ENCODE measurements around the gene LRG1.

The LRG1 gene

DNA sequence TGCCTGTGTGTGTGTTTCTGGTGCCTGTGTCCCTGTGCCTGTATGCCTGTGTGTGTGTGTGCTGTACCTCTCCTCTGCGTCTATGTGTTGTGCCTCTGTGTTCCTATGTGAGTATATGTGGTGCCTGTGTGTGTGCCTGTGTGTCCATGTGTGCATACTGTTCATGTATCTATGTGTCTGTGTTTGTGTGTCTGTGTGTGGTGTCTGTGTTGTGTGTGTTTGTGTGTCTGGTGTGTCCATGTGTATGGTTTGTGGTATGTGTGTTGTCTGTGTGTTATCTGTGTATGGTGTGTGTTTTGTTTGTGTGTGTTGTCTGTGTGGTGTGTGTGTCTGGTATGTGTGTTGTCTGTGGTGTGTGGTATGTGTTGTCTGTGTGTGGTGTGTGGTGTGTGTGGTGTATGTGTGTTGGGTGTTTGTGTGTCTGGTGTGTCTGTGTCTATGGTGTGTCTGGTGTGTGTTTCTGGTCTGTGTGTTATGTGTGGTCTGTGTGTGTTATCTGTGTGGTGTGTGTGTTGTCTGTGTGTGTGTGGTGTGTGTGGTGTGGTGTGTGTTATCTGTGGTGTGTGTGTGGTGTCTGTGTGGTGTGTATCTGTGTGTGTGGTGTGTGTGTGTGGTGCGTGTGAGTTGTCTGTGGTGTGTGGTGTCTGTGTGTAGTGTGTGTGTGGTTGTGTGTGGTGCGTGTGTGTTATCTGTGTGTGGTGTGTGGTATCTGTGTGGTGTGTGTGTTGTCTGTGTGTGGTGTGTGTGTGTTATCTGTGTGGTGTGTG lies 47.3 kb downstream of the LRG1 start:
- no peak for DNase-seq

DNA sequence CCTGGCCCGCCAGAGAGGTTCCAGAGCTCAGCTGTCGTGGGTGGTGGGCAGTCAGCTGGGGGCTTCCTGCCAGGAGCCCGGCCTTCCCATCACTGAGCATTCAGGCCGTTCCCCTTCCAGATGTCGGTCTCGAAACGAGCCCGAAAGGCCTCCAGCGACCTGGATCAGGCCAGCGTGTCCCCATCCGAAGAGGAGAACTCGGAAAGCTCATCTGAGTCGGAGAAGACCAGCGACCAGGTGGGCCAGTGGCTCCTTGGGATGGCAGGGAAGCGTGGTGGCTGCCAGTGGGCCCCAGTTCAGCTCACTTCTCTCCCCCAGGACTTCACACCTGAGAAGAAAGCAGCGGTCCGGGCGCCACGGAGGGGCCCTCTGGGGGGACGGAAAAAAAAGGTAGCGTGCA lies 48.4 kb downstream of the LRG1 start:
- DNase-seq = no peak

DNA sequence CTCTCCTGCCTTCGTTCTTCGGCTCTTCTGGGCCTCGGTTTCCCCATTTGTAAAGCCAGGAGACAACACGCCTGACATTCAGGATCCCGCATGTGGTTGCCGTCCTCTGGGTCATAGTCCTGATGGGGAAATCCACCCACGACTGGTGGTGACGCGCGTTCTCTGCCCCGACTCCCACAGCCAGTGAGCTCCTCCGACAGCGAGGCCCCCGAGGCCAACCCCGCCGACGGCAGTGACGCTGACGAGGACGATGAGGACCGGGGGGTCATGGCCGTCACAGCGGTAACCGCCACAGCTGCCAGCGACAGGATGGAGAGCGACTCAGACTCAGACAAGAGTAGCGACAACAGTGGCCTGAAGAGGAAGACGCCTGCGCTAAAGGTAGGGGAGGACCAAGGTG lies 51.3 kb downstream of the LRG1 start:
- DNase-seq = no peak

DNA sequence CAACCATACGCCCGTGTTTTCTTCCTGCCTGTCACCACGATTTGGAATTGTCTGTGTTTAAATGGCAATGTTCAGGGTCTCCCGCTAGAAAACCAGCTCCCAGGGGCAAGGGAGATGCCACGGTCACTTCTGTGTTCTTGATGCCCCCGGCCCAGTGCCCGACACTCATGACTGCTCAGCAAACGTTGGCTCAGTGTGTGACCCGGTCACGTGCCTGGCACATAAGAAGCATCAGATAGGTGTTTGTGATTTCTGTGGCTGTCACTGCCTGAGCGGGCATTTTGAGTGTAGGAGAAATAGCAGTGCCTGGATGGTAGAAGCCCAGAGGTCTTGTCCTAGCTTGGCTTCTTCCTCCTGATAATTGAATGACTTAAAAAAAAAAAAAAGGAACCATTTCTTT lies 52.3 kb downstream of the LRG1 start:
- DNase-seq = no peak
